HG02885 (cell line): Measurements from ENCODE around the gene UBL3.
A peak's percentile ranks its signal among the peaks of the same experiment; 100 is the strongest.

Source experiments
- ATAC-seq: cut with Tn5 transposase; IDR thresholded peaks from one replicate; pipeline ENCODE4 v1.9.1; 2021; ENCODE audit warnings: mild to moderate bottlenecking; ENCODE audit not compliant: unreplicated experiment, poor library complexity

UBL3 gene

GRCh38 chr13:29816715-29817114 lies 33.7 kb downstream of the UBL3 start:
- no peak for ATAC-seq

- no peak for ATAC-seq
Measured at GRCh38 chr13:29815336-29815735, 35.1 kb downstream of the UBL3 start.

- no peak for ATAC-seq
Measured at GRCh38 chr13:29810898-29811297, 39.5 kb downstream of the UBL3 start.

- ATAC-seq = peak; percentile 66
Measured at GRCh38 chr13:29810145-29810742, 40.2 kb downstream of the UBL3 start.

GRCh38 chr13:29808264-29808663 lies 42.2 kb downstream of the UBL3 start:
- no peak for ATAC-seq

- ATAC-seq = no peak
Measured at GRCh38 chr13:29805994-29806979, 44.1 kb downstream of the UBL3 start.

GRCh38 chr13:29803221-29803620 lies 47.2 kb downstream of the UBL3 start:
- ATAC-seq = no peak

- no peak for ATAC-seq
Measured at GRCh38 chr13:29802621-29803020, 47.8 kb downstream of the UBL3 start.

- ATAC-seq = peak; percentile 74
Measured at GRCh38 chr13:29801737-29802305, 48.6 kb downstream of the UBL3 start.

GRCh38 chr13:29801102-29801501 lies 49.3 kb downstream of the UBL3 start:
- ATAC-seq = no peak

- no peak for ATAC-seq
Measured at GRCh38 chr13:29800687-29801086, 49.7 kb downstream of the UBL3 start.

GRCh38 chr13:29799041-29799440 lies 51.4 kb downstream of the UBL3 start:
- ATAC-seq = no peak

GRCh38 chr13:29791997-29792780 lies 58.2 kb downstream of the UBL3 start:
- no peak for ATAC-seq

- ATAC-seq = no peak
Measured at GRCh38 chr13:29791508-29791907, 58.9 kb downstream of the UBL3 start.

GRCh38 chr13:29786698-29787097 lies 63.7 kb downstream of the UBL3 start:
- no peak for ATAC-seq

- no peak for ATAC-seq
Measured at GRCh38 chr13:29785978-29786377, 64.4 kb downstream of the UBL3 start.

- no peak for ATAC-seq
Measured at GRCh38 chr13:29782798-29783197, 67.6 kb downstream of the UBL3 start.

GRCh38 chr13:29774830-29775229 lies 75.6 kb downstream of the UBL3 start:
- no peak for ATAC-seq

- no peak for ATAC-seq
Measured at GRCh38 chr13:29771247-29771646, 79.2 kb downstream of the UBL3 start.

- no peak for ATAC-seq
Measured at GRCh38 chr13:29767006-29767405, 83.4 kb downstream of the UBL3 start.
